Measurements from ENCODE around the gene HSPB7.
"Not testable (repeated sequence)": the region's sequence is repeated elsewhere in the genome, so short reads cannot be mapped to it uniquely, and the experiment has no call there.

HSPB7 gene

DNA sequence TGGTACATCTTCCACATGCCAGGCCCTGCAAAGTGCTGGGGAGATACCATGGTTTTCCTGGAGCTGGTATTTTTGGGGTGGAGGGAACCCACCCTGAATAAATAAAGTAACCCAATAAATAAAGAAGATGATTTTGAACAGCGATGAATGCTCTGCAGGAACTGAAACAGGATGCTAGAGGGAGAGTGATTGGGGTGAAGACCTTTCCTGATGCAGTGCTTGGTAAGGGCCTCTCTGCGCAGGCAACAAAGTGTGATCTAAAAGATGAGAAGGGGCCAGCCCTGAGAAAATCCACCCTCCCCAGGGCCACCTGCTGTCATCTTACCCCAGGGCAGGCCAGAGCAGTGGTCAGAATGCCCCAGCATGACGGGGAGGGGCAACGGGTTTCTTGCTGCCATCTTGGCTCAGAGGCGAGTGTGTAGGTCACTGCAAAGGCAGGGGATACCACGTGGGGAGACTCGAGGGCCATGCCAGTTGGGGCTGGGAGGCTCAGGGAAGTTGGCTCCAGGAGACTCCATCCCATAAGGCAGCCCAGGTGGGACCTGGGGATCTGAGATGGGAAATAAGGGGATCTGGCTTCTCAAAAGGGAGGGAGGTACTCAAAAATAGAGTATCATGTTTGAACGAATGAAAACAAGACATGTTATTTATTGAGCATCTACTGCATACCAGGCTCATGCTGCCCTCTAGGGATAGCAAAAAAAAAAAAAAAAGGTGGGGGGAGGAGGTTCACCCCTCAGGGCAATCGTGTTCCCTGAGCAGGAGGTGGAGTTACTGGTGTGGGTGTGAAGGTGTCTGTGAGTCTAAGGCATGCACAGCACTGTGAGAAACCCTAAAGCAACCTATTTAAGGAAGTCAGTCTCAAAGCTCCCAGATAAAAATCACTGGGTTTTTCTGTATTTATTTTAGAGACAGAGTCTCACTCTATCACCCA is 11.0 kb downstream of the HSPB7 start:
- no peak for DNase-seq
- peak; percentile 76 for ATAC-seq

GRCh38 chr1:16006010-16006409 is 11.8 kb downstream of the HSPB7 start:
- no peak for ATAC-seq
- DNase-seq = no peak

DNA sequence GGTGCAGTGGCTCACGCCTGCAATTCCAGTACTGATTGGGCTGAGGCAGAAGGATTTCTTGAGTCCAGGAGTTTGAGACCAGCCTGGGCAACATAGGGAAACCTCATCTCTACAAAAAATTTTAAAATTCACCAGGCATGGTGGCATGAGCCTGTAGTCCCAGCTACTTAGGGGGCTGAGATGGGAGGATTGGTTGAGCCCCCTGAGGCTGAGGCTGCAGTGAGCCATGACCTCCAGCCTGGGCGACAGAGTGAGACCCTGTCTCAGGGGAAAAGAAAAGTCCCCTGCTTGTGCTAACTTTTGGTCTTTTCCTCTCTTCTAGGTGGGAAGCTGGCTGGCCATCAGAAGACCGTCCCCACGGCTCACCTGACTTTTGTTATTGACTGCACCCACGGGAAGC is 12.2 kb downstream of the HSPB7 start:
- ATAC-seq (no peak), DNase-seq (no peak)

GRCh38 chr1:16001274-16001673 is 16.6 kb downstream of the HSPB7 start:
- DNase-seq, ATAC-seq: not testable (repeated sequence)

GRCh38 chr1:15998929-15999328 is 18.9 kb downstream of the HSPB7 start:
- no peak for DNase-seq

GRCh38 chr1:15997637-15998280 is 20.1 kb downstream of the HSPB7 start:
- ATAC-seq (no peak), DNase-seq (no peak)

More at GRCh38 chr1:15998929-15999328, 18.9 kb downstream of the HSPB7 start:
- no peak for ATAC-seq

DNA sequence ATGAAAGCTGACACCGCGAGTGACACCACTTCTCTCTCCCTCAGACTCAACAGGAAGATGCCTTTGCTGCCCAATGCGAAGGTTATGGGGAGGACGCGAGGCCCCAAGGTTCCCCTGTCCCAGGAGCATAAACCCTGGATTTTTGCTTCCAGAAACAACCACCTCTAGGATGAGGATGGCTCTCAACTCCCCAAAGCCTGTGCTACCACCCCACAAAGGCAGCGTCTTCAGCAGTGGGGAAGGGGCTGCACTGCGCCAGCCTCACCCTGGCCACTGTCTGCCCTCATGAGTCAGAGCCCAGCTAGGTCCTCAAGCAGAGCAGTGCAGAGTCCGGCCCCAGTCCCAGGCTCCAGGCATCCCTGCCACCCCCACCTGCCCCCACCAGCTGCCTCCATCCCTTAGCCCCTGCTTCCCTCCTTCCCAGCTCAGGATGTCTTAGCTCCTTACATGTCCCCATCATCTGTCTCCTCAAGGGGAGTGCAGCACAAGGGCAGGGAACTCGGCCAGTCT is 20.7 kb downstream of the HSPB7 start:
- no peak for DNase-seq
- no peak for ATAC-seq

DNA sequence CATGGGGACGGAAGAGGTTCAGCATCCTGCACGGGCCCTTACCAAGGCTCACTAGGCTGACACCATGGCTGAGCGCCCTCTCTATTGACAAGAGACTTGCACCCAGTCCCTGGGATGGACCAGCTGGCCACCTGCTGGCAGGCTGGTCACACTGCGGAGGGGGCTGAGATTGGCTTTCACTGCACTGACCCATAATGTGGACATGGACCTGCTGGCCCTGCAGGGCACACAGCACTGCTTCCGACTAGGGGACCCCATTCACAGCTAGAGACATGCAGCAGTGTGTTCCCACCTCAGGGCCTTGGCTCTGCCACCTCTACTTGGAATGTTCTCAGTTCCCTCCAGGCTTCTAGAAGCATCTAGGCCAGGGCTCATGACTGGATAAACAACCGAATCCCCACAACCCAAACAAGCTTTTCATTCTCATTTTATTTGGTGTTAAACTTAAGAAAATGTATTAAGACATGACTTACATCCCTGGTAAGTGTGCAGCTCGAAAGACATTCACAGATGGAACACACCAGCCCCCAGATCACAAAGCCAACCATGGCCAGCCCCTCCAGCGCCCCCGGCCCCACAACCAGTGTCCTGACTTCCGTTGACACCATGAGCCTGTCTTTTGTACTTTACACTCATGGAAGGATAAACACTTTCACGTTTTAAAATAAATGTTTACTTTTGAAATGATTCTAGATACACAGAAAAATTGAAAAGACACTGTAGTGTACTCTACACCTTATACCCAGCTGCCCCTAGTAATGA is 23.1 kb downstream of the HSPB7 start:
- peak; percentile 67 for ATAC-seq
- peak; percentile 63 for DNase-seq

GRCh38 chr1:15994081-15994480 is 23.8 kb downstream of the HSPB7 start:
- DNase-seq = no peak
- no peak for ATAC-seq

DNA sequence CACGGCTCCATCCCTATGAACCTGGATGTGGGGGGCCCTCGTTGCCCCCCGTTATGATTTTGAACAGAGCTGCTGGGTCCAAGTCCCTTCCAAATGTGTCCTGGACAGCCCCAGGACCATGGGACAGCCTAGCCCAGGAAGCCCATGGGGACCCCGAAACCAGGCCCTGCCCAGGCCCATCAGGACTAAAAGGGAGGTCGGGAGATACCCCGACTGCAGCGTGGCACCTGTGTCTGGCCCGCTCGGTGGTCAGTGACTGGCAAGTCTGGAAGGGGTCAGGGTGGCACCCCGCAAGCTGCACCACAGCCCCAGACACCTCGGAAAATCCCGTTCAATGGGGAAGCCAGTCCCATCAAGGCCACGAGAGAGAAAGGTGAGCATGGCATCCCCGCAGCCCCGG is 24.2 kb downstream of the HSPB7 start:
- ATAC-seq (no peak), DNase-seq (no peak)

DNA sequence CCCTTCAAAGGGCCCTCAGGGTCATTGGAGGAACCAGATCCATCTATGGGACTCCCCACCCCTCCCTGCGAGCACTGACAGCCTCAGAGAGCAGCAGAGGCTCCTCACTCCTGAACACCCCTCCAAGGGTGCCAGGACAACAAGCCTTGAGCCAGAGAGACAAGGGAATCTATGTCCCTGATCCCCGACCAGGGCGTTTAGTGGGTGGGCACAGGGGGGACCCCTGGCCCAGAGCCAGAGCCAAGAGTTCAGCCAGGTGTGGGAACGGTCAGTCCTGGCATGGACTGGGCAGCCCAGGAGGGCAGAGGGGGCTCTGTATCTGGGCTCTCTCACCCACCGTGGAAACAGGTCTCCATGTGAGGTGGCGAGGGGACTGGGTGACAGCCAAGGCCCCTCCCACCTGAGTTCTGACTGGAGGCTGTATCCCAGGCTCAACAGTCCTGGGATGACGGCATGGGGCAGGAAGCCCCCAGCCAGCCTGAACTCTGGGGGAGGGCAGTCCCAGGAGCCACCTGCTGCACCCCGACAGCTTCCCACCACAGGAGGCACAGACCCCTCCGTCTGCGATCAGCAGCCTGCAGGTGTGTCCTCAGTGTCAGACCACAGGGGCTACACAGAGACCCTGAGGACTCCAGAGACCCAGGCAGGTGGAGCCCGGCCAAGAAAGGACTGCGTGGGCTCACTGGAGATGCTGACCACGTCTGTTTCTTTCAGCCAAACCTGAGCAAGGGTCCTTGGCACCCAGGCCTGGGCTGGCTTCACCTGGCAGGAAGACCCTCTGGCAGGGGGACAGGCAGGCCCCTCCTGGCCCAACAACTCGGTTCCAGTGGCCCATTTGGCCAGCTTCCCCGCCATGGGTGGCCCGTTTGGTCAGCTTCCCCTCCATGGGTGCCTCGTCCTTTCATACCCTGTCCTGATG is 25.0 kb downstream of the HSPB7 start:
- DNase-seq (no peak), ATAC-seq (no peak)

- ATAC-seq (no peak), DNase-seq (no peak)
Observed at GRCh38 chr1:15992187-15992553, 25.7 kb downstream of the HSPB7 start.

- no peak for DNase-seq
- ATAC-seq = no peak
Observed at GRCh38 chr1:15991427-15992186, 26.2 kb downstream of the HSPB7 start.

GRCh38 chr1:15989776-15990175 is 28.1 kb downstream of the HSPB7 start:
- DNase-seq = no peak
- no peak for ATAC-seq

DNA sequence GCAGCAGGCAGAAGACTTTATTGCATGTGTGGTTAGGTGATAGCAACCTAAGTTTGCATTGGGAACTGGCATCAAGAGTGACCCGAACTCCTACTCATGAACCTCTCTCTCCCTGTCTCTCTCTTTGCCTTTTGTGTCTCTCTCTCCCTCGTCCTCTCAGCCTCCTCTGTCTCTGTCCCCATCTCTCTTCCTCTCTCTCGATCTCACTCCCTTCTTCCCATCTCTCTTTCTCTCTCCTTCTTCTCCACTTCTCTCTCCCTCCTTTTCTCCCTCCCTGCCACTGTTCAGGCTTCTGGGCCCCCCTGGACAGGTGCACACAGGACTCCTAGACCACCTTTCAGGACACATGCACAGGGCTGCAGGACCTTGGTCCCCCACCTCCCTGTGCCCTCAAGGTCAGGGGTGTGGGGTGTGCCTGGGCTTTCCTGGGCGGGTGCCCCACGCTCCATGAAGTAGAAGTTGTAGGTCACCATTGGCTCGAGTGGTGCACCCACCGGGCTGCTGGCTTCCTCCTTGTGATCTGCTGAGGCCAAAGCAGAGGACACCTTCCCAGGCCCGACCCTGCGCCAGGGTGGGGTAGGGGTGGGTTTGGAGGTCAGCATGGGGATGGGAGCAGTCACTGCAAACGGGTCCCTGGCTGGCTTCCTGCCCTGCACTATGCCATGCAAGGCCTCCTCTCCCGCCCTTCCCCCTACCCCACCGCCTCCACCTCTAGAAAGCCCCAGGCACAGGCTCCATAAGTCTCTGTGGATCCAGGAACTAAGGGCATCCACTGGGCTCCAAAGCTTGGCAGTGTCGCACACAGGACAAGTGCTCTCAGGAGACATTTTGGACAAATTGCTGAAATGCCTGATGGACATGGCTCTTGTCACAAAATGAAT is 28.7 kb downstream of the HSPB7 start:
- ATAC-seq = no peak
- DNase-seq = no peak

GRCh38 chr1:15985611-15986297 is 32.1 kb downstream of the HSPB7 start:
- no peak for ATAC-seq
- no peak for DNase-seq

- DNase-seq (no peak), ATAC-seq (no peak)
Observed at GRCh38 chr1:15983275-15983674, 34.6 kb downstream of the HSPB7 start.

- DNase-seq = no peak
- no peak for ATAC-seq
Observed at GRCh38 chr1:15981679-15982078, 36.2 kb downstream of the HSPB7 start.

DNA sequence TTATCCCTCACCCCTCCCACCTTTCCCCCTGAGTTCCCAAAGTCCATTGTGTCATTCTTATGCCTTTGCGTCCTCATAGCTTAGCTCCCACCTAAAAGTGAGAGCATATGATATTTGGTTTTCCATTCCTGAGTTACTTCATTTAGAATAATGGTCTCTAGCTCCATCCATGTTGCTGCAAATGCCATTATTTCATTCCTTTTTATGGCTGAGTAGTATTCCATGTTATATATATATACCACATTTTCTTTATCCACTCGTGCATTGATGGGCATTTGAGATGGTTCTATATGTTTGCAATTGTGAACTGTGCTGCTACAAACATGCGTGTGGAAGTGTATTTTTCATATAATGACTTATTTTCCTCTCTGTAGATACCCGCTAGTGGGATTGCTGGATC is 39.9 kb downstream of the HSPB7 start:
- not testable (repeated sequence) for ATAC-seq, DNase-seq

Measured in stimulated activated naive CD8-positive, alpha-beta T cell treated with anti-CD3 and anti-CD28 coated beads, Interleukin-15, Interleukin-2, amounts not matched to agents 100 U/mL and 50 U/mL, for 24 hours (primary cell).